Chondrocyte (in vitro differentiated cells): Measurements from ENCODE around the gene BICD2. TPM values are rescaled to one million over a fixed set of nuclear protein-coding genes. Genes with fewer than 3 reads are reported as not detected.
A peak's percentile ranks its signal among the peaks of the same experiment; 100 is the strongest.

Experiments used
- DNase-seq: peaks from one replicate; pipeline ENCODE4 v3.0.0; 2021; ENCODE audit warnings: mixed read lengths, low spot score
- H3K27ac Mint-ChIP-seq: one replicate; pipeline ENCODE4 v1.8.0; 2021; ENCODE audit warnings: mild to moderate bottlenecking, moderate library complexity, mixed read lengths; ENCODE audit not compliant: unreplicated experiment
- H3K27me3 Mint-ChIP-seq: 2 replicates; pipeline ENCODE4 v1.8.0; 2021; ENCODE audit warnings: low read depth, mixed read lengths
- H3K36me3 Mint-ChIP-seq: 2 replicates; pipeline ENCODE4 v1.8.0; 2021; ENCODE audit warnings: low read depth, mixed read lengths
- H3K4me1 Mint-ChIP-seq: 2 replicates; pipeline ENCODE4 v1.8.0; 2021; ENCODE audit warnings: low read depth, mild to moderate bottlenecking, mixed read lengths
- H3K4me3 Mint-ChIP-seq: one replicate; pipeline ENCODE4 v1.8.0; 2021; ENCODE audit warnings: mild to moderate bottlenecking, moderate library complexity, mixed read lengths; ENCODE audit not compliant: unreplicated experiment
- H3K9me3 Mint-ChIP-seq: 2 replicates; pipeline ENCODE4 v1.8.0; 2021; ENCODE audit warnings: low read depth, mixed read lengths
- total RNA-seq: library from RNA; stranded (reverse); gene quantifications from 3 replicates; pipeline ENCODE4 v1.2.1, GENCODE V29; 2021
- TF ChIP-seq, protein P1 (sequence below): fragments of 200-600 bp; sonication (generic); IDR thresholded peaks from 2 replicates; pipeline ENCODE4 v1.5.0; 2021; ENCODE audit warnings: antibody characterized with exemption, mild to moderate bottlenecking, moderate library complexity

Gene BICD2
- total RNA-seq, 1 donor from 2014 or later: 41.9 TPM

GRCh38 chr9:92696619-92697018 is 68.0 kb downstream of the BICD2 start:
- no peaks in the 10 kb centered on the region for H3K27me3 Mint-ChIP-seq
- no peak overlapping the region for H3K27ac Mint-ChIP-seq
- no peak overlapping the region for H3K4me3 Mint-ChIP-seq
- peaks cover 60% of the 10 kb centered on the region for H3K9me3 Mint-ChIP-seq
- H3K4me1 Mint-ChIP-seq: no peaks in the 10 kb centered on the region
- TF ChIP-seq, protein P1, sequence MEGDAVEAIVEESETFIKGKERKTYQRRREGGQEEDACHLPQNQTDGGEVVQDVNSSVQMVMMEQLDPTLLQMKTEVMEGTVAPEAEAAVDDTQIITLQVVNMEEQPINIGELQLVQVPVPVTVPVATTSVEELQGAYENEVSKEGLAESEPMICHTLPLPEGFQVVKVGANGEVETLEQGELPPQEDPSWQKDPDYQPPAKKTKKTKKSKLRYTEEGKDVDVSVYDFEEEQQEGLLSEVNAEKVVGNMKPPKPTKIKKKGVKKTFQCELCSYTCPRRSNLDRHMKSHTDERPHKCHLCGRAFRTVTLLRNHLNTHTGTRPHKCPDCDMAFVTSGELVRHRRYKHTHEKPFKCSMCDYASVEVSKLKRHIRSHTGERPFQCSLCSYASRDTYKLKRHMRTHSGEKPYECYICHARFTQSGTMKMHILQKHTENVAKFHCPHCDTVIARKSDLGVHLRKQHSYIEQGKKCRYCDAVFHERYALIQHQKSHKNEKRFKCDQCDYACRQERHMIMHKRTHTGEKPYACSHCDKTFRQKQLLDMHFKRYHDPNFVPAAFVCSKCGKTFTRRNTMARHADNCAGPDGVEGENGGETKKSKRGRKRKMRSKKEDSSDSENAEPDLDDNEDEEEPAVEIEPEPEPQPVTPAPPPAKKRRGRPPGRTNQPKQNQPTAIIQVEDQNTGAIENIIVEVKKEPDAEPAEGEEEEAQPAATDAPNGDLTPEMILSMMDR: no peak
- DNase-seq: no peak
- H3K36me3 Mint-ChIP-seq: peaks cover 17% of the 10 kb centered on the region

DNA sequence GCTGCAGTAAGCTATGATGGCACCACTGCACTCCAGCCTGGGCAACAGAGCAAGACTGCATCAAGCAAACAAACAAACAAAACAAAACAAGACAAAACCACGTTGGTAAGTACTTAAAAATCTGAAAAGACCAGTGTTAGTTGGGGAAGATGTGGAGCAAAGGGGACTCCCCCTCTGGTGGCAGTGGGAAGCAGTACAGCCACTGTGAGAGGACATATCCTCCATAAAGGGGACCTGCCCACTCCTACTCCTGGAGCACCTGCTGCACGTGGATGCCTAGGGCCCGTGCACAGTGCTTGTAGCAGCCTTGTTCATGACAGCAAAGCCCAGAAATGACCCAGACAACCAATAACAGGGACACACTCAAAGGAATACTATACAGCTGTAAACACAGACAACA is 77.7 kb downstream of the BICD2 start:
- Mint-ChIP-seq H3K9me3 (peaks cover 18% of the 10 kb centered on the region), H3K4me3 (no peak overlapping the region), H3K36me3 (peaks cover 3% of the 10 kb centered on the region), H3K4me1 (no peaks in the 10 kb centered on the region), H3K27ac (no peak overlapping the region), H3K27me3 (no peaks in the 10 kb centered on the region)
- DNase-seq: no peak
- TF ChIP-seq, protein P1: peak; percentile 49

- peaks cover 6% of the 10 kb centered on the region for H3K9me3 Mint-ChIP-seq
- H3K4me1 Mint-ChIP-seq: no peaks in the 10 kb centered on the region
- H3K27ac Mint-ChIP-seq: no peak overlapping the region
- TF ChIP-seq, protein P1: no peak
- DNase-seq: no peak
- no peaks in the 10 kb centered on the region for H3K27me3 Mint-ChIP-seq
- peaks cover under 1% of the 10 kb centered on the region for H3K36me3 Mint-ChIP-seq
- H3K4me3 Mint-ChIP-seq: no peak overlapping the region
Measured at GRCh38 chr9:92685022-92685421, 79.6 kb downstream of the BICD2 start.

DNA sequence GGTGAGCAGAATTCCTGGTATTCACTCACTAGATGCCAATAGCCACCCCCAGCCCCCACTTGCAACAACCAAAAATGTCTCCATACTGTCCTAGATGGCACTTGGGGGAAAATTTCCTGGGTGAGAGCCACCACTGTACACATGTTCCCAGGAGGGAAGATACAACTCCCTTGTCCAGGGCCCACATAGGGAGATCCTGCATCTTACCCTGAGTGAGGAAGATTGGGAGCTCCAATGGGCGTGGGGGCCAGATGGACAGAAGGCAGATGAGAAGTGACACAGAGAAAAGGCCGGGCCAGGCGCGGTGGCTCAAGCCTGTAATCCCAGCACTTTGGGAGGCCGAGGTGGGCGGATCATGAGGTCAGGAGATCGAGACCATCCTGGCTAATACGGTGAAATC is 82.4 kb downstream of the BICD2 start:
- H3K27ac Mint-ChIP-seq: no peak overlapping the region
- no peaks in the 10 kb centered on the region for H3K27me3 Mint-ChIP-seq
- H3K4me3 Mint-ChIP-seq: no peak overlapping the region
- no peak for DNase-seq
- TF ChIP-seq, protein P1: no peak
- no peaks in the 10 kb centered on the region for H3K4me1 Mint-ChIP-seq
- H3K36me3 Mint-ChIP-seq: no peaks in the 10 kb centered on the region
- H3K9me3 Mint-ChIP-seq: no peaks in the 10 kb centered on the region

- H3K4me3 Mint-ChIP-seq: no peak overlapping the region
- no peaks in the 10 kb centered on the region for H3K27me3 Mint-ChIP-seq
- TF ChIP-seq, protein P1: no peak
- H3K36me3 Mint-ChIP-seq: no peaks in the 10 kb centered on the region
- no peak overlapping the region for H3K27ac Mint-ChIP-seq
- H3K9me3 Mint-ChIP-seq: no peaks in the 10 kb centered on the region
- H3K4me1 Mint-ChIP-seq: no peaks in the 10 kb centered on the region
- DNase-seq: no peak
Measured at GRCh38 chr9:92680166-92681119, 84.2 kb downstream of the BICD2 start.
